HG03159 (cell line): ENCODE results near the gene LRRC34.
A peak's percentile ranks its signal among the peaks of the same experiment; 100 is the strongest.

Experiments
- ATAC-seq: cut with Tn5 transposase; IDR thresholded peaks from one replicate; pipeline ENCODE4 v1.9.1; 2021; ENCODE audit warnings: mild to moderate bottlenecking, moderate library complexity; ENCODE audit not compliant: unreplicated experiment

Gene LRRC34

GRCh38 chr3:169812332-169813235, at the start of gene LRRC34, which contains the start of gene LRRIQ4:
Gene LRRC34, minus strand, starts transcription at chr3:169812904. Its CDS starts 356 bp downstream, at chr3:169812548.
Gene LRRIQ4, plus strand, starts transcription at chr3:169812870. Its CDS starts 9,052 bp downstream, at chr3:169821922.
- ATAC-seq: peak; percentile 68

- no peak for ATAC-seq
Measured at GRCh38 chr3:169861871-169862270, 49.2 kb upstream of the LRRC34 start.

GRCh38 chr3:169857811-169858210, 45.1 kb upstream of the LRRC34 start:
- no peak for ATAC-seq

GRCh38 chr3:169855514-169855913, 42.8 kb upstream of the LRRC34 start:
- no peak for ATAC-seq

- no peak for ATAC-seq
Measured at GRCh38 chr3:169850618-169851017, 37.9 kb upstream of the LRRC34 start.

- no peak for ATAC-seq
Measured at GRCh38 chr3:169848741-169849140, 36.0 kb upstream of the LRRC34 start.

- ATAC-seq: no peak
Measured at GRCh38 chr3:169847896-169848295, 35.2 kb upstream of the LRRC34 start.

- ATAC-seq: peak; percentile 96
Measured at GRCh38 chr3:169846458-169847193, 33.9 kb upstream of the LRRC34 start.

GRCh38 chr3:169842960-169843359, 30.3 kb upstream of the LRRC34 start:
- no peak for ATAC-seq

GRCh38 chr3:169841171-169841570, 28.5 kb upstream of the LRRC34 start:
- peak; percentile 76 for ATAC-seq

- no peak for ATAC-seq
Measured at GRCh38 chr3:169838511-169839030, 25.9 kb upstream of the LRRC34 start.

- no peak for ATAC-seq
Measured at GRCh38 chr3:169836942-169837275, 24.2 kb upstream of the LRRC34 start.

GRCh38 chr3:169836078-169836941, 23.6 kb upstream of the LRRC34 start:
- peak; percentile 92 for ATAC-seq

- ATAC-seq: no peak
Measured at GRCh38 chr3:169835533-169835932, 22.8 kb upstream of the LRRC34 start.

- ATAC-seq: no peak
Measured at GRCh38 chr3:169827712-169828111, 15.0 kb upstream of the LRRC34 start.

GRCh38 chr3:169825316-169825715, 12.6 kb upstream of the LRRC34 start:
- no peak for ATAC-seq

GRCh38 chr3:169822983-169823382, 10.3 kb upstream of the LRRC34 start:
- ATAC-seq: no peak

- ATAC-seq: no peak
Measured at GRCh38 chr3:169822540-169822939, 9.8 kb upstream of the LRRC34 start.

- ATAC-seq: no peak
Measured at GRCh38 chr3:169822091-169822490, 9.4 kb upstream of the LRRC34 start.

GRCh38 chr3:169818316-169818715, 5.6 kb upstream of the LRRC34 start:
- no peak for ATAC-seq
